Measurements from ENCODE around the gene IFIT1.
"Not testable (repeated sequence)": the region's sequence is repeated elsewhere in the genome, so short reads cannot be mapped to it uniquely, and the experiment has no call there.

Gene IFIT1, protein sequence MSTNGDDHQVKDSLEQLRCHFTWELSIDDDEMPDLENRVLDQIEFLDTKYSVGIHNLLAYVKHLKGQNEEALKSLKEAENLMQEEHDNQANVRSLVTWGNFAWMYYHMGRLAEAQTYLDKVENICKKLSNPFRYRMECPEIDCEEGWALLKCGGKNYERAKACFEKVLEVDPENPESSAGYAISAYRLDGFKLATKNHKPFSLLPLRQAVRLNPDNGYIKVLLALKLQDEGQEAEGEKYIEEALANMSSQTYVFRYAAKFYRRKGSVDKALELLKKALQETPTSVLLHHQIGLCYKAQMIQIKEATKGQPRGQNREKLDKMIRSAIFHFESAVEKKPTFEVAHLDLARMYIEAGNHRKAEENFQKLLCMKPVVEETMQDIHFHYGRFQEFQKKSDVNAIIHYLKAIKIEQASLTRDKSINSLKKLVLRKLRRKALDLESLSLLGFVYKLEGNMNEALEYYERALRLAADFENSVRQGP

GRCh38 chr10:89391907-89392756 lies at the start of gene IFIT1:
IFIT1 (plus strand) TSS chr10:89392623; CDS start chr10:89392713, 90 bp downstream.
- peak; percentile 26 for DNase-seq

DNA sequence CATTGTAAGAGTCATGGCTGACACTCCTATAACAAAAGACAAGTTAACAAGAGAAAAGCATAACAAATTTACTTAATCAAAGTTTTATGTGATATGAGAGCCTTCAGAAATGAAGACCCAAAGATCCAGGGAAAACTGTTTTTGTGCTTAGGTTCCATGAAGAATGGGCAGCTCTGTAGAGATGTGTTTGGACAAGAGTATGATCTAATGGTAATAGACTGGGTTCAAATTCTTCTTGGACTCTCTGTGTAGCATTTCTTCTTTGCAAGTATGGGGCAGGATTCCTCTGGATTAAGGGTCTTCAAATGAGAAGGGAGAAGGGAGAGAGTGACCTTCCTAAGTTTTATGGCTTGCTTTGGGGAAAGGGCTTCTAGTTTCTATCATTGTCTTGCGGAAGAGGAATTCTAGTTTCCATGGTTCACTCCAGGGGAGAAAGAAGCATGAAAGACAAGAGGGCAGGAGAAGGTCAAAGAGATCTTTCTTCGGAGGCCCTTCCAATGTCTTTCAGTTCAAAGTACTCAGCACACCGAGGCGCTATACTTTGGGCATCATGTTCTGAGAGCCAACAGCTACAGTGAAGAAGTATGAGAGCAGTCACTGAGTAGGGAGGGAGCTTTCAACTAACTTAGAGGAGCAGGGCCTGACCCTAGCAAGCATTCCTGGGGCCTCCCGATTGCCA lies 49.2 kb upstream of the IFIT1 start:
- DNase-seq: no peak

DNA sequence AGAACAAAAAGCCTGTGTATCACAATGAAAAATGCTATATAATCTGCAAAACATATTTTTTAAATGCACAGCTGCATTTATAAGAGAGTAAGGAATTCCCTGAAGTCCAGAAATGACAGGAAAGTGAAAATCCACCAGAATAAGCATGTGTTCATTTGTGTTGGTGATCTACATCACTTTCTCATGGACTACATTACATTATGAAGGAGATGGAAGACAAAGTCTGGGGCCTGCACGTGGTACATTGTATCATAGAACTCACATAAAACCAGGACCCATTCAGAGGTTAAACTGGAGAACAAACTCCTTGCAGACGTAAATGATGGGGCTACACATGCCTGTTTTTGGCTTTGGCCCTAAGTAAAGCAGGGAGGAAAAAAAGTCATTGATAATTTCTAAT lies 48.3 kb upstream of the IFIT1 start:
- no peak for DNase-seq

DNA sequence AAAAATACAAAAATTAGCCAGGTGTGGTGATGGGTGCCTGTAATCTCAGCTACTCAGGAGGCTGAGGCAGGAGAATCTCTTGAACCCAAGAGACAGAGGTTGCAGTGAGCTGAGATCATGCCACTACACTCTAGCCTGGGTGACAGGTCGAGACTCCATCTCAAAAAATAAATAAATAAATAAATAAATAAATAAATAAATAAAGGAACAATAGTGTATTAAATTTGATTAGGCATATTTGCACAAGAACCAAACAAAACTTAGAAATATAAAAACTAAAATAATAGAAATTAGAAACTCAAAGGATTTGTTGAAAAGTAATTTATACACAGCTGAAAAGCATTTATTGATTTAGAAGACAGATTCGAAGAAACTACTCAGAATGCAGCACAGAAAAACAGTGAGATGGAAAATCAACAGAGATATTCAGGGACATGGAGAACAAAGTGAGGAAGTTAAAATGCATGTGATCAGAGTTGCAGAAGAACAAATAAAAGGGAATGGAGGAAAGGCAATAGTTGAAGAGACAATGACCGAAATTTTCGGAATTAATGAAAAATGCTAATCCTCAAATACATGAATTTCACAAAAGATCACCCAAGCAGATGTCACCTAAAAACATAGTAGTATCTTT lies 46.9 kb upstream of the IFIT1 start:
- DNase-seq: no peak

DNA sequence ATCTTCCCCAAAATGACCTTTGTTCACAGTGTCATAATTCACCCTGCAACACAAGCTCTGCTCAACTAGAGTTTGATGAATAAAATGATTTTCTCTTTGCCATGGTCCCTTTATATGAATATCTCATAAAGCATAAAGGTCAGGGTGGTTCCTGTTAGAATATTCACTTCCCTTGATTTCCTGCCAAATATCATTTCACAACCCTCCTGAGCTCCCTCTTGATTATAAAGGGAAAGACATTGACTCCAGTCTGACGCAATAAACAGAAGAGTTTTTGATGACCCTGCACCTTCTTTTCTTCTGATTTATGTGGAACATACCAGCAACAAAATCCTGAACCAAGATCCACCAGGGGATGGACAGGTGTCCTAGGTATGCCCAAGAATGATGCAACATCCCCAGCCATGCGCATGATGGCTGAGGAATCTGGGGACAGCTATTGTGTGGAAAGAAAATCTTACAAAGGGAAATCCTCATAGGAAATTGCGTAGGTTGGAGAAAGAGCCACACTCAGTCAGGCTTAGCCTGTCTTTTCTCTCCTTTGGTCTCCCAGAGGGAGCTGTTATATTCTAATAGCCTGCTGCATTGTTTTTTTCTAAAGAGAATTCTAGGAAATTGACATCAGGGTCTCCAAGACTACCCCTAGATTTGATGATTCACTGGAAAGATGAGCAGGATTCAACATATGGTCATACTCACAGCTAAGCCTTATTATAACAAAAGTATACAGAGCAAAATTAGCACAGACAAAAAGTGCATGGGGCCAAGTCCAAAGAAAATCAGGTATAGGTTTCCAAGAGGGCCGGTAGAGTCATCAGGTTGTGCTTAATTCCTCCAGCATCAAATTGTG lies 45.8 kb upstream of the IFIT1 start:
- no peak for DNase-seq

GRCh38 chr10:89347701-89348457 lies 44.5 kb upstream of the IFIT1 start:
- DNase-seq: no peak

- DNase-seq: no peak
Measured at GRCh38 chr10:89348481-89348880, 43.9 kb upstream of the IFIT1 start.

GRCh38 chr10:89348975-89349374 lies 43.4 kb upstream of the IFIT1 start:
- no peak for DNase-seq

- DNase-seq: not testable (repeated sequence)
Measured at GRCh38 chr10:89350631-89351315, 41.6 kb upstream of the IFIT1 start.

DNA sequence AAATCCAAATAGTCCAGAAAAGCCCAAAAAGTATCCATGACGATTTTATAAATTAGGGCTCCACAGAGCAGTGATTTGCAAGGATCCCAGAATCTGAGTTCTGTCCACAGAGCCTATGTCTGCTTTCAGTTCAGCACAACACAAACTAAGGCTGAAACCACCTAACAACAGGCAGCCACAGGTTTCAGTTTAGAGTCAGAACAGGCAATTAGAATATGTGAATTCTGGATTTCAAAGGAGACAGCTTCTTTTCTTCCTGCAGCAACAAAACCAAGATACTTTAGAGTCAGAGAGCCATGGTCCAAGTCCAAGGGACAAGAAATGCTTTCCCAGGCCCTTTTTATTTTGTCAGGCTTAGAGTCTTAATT lies 41.0 kb upstream of the IFIT1 start:
- no peak for DNase-seq

DNA sequence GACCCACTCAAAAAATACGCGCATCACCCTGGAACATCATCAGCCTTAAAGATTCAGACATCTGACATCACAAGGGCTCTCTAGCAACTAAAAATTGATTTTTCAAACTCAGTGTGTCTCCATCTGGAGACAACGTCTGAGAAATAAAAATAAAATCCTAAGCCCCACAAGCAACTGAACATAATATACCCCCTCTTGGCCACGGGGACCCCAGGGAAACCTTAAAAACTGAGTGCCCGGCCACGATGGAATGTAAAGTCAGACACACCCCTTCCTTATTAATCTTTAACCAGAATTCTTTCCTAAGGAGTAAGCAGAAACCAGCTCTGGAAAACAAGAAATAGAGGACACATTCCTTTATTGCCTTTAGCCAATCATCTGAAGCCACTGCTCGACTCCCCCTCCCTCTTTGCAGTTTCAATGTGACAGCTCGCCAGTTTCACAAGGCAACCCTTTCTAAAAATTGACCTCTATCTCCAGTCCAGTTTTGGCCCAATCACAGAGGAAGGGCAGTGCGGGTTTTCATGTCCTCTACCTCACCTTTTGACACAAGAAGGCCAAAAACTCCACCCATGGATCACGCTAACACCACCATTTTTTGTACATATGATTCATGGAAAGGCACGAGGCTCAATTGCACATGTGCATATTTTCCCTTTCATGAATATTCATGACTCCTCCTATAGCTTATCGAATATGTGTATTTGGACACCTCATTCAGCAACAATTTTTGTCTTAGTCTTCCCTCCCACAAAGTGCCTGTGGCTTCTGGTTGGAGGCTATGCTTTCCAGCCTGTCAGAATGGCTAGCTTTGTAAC lies 40.4 kb upstream of the IFIT1 start:
- DNase-seq: no peak

DNA sequence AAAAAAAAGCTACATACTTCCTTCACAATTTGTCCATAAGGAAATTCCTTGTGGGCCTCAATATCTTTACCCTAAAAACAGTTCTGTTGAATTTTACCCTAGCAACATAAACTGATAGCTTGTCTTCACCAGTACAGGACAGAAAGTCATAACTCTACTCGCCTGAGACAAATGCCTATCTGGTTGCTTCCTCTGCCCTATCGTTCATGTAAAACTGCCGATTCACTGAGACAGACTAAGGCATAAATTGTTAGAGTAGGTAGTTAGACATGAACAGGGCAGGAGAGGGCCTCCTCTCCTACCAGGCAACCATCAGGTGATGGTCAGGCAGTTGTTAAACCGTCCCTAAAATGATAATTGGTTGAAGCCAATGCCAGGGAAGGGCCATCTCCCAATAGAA lies 39.6 kb upstream of the IFIT1 start:
- no peak for DNase-seq

DNA sequence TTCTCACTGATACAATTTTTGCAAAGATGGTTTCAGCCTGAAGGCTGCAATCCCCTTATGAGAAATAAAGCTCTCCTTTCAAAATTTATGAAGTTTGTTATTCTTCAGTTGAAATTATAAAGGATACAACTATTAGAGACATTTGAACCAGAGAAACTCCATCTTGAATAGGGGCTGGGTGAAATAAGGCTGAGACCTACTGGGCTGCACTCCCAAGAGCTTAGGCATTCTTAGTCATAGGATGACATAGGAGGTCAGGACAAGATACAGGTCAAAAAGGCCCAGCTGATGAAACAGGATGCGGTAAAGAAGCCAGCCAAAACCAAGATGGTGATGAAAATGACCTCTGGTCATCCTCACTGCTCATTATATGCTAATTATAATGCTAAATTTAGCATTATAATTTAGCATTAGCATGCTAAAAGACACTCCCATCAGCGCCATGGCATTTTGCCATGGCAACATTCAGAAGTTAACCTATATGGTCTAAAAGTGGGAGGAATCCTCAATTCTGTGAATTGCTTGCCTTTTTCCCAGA lies 37.0 kb upstream of the IFIT1 start:
- no peak for DNase-seq

DNA sequence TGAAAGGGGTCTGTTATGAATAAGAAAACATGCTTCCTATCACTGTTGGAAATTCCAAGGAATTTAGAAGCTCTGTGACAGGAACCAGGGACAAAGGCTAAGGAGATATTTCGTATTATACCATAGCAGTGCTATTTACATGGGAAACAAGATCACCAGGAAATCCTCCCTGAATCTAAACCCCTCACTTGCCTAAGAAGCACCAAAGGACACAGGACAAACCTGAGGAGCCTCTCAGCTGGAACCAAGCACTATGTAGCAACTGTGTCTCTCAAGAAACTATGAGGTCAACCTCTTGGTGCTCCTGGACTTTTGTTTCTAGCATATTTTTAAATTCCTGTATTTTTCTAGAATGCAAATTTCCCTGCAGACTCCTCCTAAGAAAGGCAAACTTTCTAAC lies 35.3 kb upstream of the IFIT1 start:
- DNase-seq: no peak

DNA sequence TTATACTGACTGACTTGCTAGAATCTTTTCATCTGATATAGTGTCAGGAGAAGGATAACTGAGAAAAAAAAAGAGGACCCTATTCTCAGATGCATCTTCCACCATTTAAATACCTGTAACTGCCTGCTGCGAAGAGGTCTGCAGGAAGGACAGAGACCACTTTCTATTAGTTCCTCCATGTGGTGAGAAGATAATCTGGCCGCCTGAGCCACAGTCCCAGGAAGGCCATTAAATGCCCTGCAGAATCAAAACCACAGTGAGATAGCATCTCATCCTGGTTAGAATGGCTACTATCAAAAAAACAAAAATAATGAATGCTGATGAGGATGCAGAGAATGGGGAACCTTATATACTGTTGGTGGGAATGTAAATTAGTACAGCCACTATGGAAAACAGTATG lies 34.4 kb upstream of the IFIT1 start:
- DNase-seq: no peak

DNA sequence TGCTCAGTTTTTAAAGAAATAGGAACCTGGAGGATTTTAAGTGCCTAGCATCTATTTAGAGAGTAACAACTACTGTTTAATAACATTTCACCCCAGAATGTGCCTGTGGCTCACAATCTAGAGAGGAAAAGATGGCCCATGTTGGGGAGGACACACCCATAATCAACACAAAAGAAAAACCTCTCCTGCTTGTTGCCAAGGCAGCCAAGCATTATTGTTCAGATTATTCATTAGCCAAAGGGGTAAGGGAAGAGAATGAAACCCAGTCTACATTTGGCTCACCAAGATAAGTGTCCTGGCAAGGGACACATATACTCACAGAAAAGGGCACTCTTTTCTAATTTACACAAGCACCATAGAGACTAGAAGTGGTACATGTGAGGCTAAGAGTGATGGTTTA lies 32.3 kb upstream of the IFIT1 start:
- no peak for DNase-seq

- no peak for DNase-seq
Measured at GRCh38 chr10:89362929-89363328, 29.5 kb upstream of the IFIT1 start.

DNA sequence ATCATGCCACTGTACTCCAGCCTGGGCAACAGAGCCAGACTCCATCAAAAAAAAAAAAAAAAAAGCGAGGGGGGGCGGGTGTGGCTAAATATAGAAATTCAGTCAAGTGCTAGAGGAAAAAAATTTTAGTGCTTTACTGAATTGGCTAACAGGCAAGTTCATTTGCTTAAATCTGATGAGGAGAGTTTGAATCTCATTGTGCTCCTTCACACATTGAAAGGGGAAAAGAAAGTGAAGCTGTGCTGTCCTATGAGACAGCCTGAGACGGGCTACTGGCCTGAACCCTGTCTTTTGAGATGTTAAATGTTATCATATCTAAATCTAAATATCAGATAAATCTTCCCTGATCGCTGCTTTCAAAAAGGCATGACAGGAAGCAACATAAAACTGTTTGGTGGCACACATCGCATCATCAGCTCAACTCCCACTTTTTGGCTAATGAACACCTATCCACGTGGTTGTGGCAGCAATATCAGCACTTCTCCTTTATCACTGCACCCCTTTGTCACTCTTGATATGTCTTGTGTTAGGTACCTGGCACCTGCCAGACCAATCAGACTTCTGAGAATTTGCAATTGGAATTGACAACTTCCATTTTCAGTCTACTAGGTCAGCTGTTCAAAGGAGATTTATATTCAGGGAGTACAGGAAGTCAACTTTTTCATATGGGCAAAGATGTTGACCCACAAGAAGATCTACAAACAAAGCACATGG lies 28.5 kb upstream of the IFIT1 start:
- DNase-seq: no peak

GRCh38 chr10:89364531-89364930 lies 27.9 kb upstream of the IFIT1 start:
- DNase-seq: no peak
